ENCODE results near the gene RNF141.

Gene RNF141

DNA sequence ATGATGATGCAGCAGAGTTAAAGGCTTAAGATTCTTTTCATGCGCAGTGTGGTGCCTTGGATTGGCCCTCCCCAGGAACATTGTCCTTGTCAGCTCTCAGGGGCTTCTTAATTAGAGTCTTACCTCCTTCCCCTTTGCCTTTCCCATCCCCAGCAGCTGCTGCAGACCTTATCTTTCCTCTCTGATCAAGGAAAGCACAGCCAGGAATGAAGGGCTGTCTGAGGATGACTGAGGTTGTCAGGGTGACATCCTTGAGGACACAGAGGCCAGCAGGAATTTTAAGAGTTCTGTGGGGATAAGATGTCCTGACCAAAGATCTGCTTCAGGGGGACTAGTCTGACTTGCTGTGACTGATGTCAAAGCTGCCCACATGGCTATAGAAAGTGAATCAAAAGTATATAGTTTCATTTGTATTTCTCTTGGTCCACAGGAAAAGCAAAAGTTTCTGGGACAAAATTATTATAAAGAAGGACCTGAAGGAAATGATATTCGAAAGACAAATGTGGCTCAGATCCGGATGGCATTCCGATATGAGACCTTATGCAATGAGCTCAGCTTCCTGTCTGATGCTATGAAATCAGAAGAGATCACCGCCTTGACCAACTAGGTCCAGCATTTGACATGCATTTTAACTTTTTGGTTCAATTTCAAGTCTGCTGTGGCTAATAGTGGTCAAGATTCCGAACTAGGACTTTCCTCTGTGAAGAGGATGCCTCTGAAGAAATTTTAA, 35.5 kb downstream of the RNF141 start:
- no peak for TF ChIP-seq CREB5 (CRISPR knock-in tag; IDR thresholded peaks at IDR 0.05; ENCODE audit: low read depth)
- no peak for TF ChIP-seq TCF4 (CRISPR knock-in tag; IDR thresholded peaks at IDR 0.05; ENCODE audit: borderline replicate concordance)
- TF ChIP-seq TOX (CRISPR knock-in tag; IDR thresholded peaks at IDR 0.05; ENCODE audit: borderline replicate concordance): no peak
- TF ChIP-seq, protein P1, sequence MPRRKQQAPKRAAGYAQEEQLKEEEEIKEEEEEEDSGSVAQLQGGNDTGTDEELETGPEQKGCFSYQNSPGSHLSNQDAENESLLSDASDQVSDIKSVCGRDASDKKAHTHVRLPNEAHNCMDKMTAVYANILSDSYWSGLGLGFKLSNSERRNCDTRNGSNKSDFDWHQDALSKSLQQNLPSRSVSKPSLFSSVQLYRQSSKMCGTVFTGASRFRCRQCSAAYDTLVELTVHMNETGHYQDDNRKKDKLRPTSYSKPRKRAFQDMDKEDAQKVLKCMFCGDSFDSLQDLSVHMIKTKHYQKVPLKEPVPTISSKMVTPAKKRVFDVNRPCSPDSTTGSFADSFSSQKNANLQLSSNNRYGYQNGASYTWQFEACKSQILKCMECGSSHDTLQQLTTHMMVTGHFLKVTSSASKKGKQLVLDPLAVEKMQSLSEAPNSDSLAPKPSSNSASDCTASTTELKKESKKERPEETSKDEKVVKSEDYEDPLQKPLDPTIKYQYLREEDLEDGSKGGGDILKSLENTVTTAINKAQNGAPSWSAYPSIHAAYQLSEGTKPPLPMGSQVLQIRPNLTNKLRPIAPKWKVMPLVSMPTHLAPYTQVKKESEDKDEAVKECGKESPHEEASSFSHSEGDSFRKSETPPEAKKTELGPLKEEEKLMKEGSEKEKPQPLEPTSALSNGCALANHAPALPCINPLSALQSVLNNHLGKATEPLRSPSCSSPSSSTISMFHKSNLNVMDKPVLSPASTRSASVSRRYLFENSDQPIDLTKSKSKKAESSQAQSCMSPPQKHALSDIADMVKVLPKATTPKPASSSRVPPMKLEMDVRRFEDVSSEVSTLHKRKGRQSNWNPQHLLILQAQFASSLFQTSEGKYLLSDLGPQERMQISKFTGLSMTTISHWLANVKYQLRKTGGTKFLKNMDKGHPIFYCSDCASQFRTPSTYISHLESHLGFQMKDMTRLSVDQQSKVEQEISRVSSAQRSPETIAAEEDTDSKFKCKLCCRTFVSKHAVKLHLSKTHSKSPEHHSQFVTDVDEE (CRISPR knock-in tag; IDR thresholded peaks at IDR 0.05): no peak
- no peak for TF ChIP-seq CSRNP3 (CRISPR knock-in tag; IDR thresholded peaks at IDR 0.05)
- ATAC-seq: no peak

GRCh38 chr11:10504490-10504889, 36.5 kb downstream of the RNF141 start:
- TF ChIP-seq CREB5 (CRISPR knock-in tag; IDR thresholded peaks at IDR 0.05; ENCODE audit: low read depth) (no peak), SNAI2 (CRISPR knock-in tag; IDR thresholded peaks at IDR 0.05) (no peak), ESRRG (CRISPR knock-in tag; IDR thresholded peaks at IDR 0.05) (no peak), TCF4 (CRISPR knock-in tag; IDR thresholded peaks at IDR 0.05; ENCODE audit: borderline replicate concordance) (no peak), ZNF8 (CRISPR knock-in tag; IDR thresholded peaks at IDR 0.05) (no peak), ZC3H10 (CRISPR knock-in tag; IDR thresholded peaks at IDR 0.05) (no peak), GLIS3 (CRISPR knock-in tag; IDR thresholded peaks at IDR 0.05) (no peak), ZFP30 (CRISPR knock-in tag; IDR thresholded peaks at IDR 0.05) (no peak), CSRNP3 (CRISPR knock-in tag; IDR thresholded peaks at IDR 0.05) (no peak), ISL1 (CRISPR knock-in tag; IDR thresholded peaks at IDR 0.05) (no peak), ARNTL (CRISPR knock-in tag; IDR thresholded peaks at IDR 0.05; ENCODE audit: borderline replicate concordance, low read depth) (no peak), PATZ1 (CRISPR knock-in tag; IDR thresholded peaks at IDR 0.05; ENCODE audit: borderline replicate concordance) (no peak), BACH2 (CRISPR knock-in tag; IDR thresholded peaks at IDR 0.05; ENCODE audit: borderline replicate concordance) (no peak), RARB (CRISPR knock-in tag; IDR thresholded peaks at IDR 0.05) (no peak), OSR1 (CRISPR knock-in tag; IDR thresholded peaks at IDR 0.05) (no peak), PPARA (CRISPR knock-in tag; IDR thresholded peaks at IDR 0.05; ENCODE audit: borderline replicate concordance) (no peak), ZNF565 (CRISPR knock-in tag; conservative IDR thresholded peaks at IDR 0.05; ENCODE audit: low read depth) (no peak), TOX (CRISPR knock-in tag; IDR thresholded peaks at IDR 0.05; ENCODE audit: borderline replicate concordance) (no peak)
- TF ChIP-seq, protein P1 (CRISPR knock-in tag; IDR thresholded peaks at IDR 0.05): no peak
- TF ChIP-seq, protein P2, sequence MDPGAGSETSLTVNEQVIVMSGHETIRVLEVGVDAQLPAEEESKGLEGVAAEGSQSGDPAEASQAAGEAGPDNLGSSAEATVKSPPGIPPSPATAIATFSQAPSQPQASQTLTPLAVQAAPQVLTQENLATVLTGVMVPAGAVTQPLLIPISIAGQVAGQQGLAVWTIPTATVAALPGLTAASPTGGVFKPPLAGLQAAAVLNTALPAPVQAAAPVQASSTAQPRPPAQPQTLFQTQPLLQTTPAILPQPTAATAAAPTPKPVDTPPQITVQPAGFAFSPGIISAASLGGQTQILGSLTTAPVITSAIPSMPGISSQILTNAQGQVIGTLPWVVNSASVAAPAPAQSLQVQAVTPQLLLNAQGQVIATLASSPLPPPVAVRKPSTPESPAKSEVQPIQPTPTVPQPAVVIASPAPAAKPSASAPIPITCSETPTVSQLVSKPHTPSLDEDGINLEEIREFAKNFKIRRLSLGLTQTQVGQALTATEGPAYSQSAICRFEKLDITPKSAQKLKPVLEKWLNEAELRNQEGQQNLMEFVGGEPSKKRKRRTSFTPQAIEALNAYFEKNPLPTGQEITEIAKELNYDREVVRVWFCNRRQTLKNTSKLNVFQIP (CRISPR knock-in tag; IDR thresholded peaks at IDR 0.05; ENCODE audit: borderline replicate concordance, low read depth): no peak

More at GRCh38 chr11:10504490-10504889, 36.5 kb downstream of the RNF141 start:
- ATAC-seq: no peak
